Nephron progenitor cell (in vitro differentiated cells): ENCODE results near the gene MACROD2.

ENCODE experiments used
- DNase-seq: peaks from one replicate; pipeline ENCODE4 v3.0.0; 2021
- H3K27ac Mint-ChIP-seq: 2 replicates; pipeline ENCODE4 v1.8.0; 2021; ENCODE audit warnings: mild to moderate bottlenecking, moderate library complexity, mixed read lengths
- H3K27me3 Mint-ChIP-seq: 2 replicates; pipeline ENCODE4 v1.8.0; 2021; ENCODE audit warnings: mild to moderate bottlenecking, low read depth, mixed read lengths; ENCODE audit not compliant: poor library complexity
- H3K36me3 Mint-ChIP-seq: 2 replicates; pipeline ENCODE4 v1.8.0; 2021; ENCODE audit warnings: low read depth, mixed read lengths
- H3K4me1 Mint-ChIP-seq: 2 replicates; pipeline ENCODE4 v1.8.0; 2021; ENCODE audit warnings: mixed read lengths
- H3K4me3 Mint-ChIP-seq: 2 replicates; pipeline ENCODE4 v1.8.0; 2021; ENCODE audit warnings: mild to moderate bottlenecking, moderate library complexity, mixed read lengths
- H3K9me3 Mint-ChIP-seq: 2 replicates; pipeline ENCODE4 v1.8.0; 2021; ENCODE audit warnings: mild to moderate bottlenecking, moderate library complexity, mixed read lengths
- TF ChIP-seq, protein P1 (sequence below): fragments of 200-600 bp; sonication (generic); IDR thresholded peaks from 2 replicates; pipeline ENCODE4 v1.5.0; 2021; ENCODE audit warnings: antibody characterized with exemption

The MACROD2 gene

GRCh38 chr20:15498926-15499325 lies 1503.6 kb downstream of the MACROD2 start:
- Mint-ChIP-seq H3K4me1 (peaks cover 8% of the 10 kb centered on the region), H3K9me3 (no peaks in the 10 kb centered on the region), H3K4me3 (no peak overlapping the region), H3K27ac (no peak overlapping the region), H3K36me3 (no peaks in the 10 kb centered on the region), H3K27me3 (peaks cover 8% of the 10 kb centered on the region)
- DNase-seq, result no peak
- TF ChIP-seq, protein P1, sequence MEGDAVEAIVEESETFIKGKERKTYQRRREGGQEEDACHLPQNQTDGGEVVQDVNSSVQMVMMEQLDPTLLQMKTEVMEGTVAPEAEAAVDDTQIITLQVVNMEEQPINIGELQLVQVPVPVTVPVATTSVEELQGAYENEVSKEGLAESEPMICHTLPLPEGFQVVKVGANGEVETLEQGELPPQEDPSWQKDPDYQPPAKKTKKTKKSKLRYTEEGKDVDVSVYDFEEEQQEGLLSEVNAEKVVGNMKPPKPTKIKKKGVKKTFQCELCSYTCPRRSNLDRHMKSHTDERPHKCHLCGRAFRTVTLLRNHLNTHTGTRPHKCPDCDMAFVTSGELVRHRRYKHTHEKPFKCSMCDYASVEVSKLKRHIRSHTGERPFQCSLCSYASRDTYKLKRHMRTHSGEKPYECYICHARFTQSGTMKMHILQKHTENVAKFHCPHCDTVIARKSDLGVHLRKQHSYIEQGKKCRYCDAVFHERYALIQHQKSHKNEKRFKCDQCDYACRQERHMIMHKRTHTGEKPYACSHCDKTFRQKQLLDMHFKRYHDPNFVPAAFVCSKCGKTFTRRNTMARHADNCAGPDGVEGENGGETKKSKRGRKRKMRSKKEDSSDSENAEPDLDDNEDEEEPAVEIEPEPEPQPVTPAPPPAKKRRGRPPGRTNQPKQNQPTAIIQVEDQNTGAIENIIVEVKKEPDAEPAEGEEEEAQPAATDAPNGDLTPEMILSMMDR, result no peak

GRCh38 chr20:15506311-15506710 lies 1511.0 kb downstream of the MACROD2 start:
- TF ChIP-seq, protein P1, result no peak
- peaks cover 6% of the 10 kb centered on the region for H3K27me3 Mint-ChIP-seq
- H3K4me1 Mint-ChIP-seq, result peaks cover 13% of the 10 kb centered on the region
- DNase-seq, result no peak
- no peaks in the 10 kb centered on the region for H3K9me3 Mint-ChIP-seq
- no peaks in the 10 kb centered on the region for H3K36me3 Mint-ChIP-seq
- no peak overlapping the region for H3K27ac Mint-ChIP-seq
- H3K4me3 Mint-ChIP-seq, result no peak overlapping the region

- DNase-seq, result no peak
- Mint-ChIP-seq H3K27me3 (peaks cover 6% of the 10 kb centered on the region), H3K4me1 (peaks cover 22% of the 10 kb centered on the region), H3K27ac (no peak overlapping the region), H3K36me3 (no peaks in the 10 kb centered on the region), H3K9me3 (no peaks in the 10 kb centered on the region), H3K4me3 (no peak overlapping the region)
- TF ChIP-seq, protein P1, result no peak
These were observed 1511.8 kb downstream of the MACROD2 start for GRCh38 chr20:15507151-15507550.

DNA sequence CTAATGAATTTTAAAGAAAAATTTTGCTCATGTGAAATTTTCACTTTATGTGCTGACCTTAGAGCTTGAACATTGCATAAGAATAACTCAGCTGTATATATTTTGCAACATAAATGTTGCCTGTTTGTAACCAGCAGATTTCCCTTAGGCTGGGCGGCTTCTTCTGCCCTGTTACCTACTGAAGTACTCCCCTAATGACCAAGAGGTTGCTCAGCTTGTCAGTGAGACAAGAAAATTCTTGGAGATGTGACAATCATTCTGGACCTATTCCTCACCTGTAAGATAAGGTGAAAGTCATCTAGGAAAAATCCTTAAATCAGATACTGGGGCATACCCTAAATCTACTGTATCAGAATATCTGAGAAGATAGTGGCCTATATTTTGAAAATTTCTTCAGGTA lies 1516.2 kb downstream of the MACROD2 start:
- H3K9me3 Mint-ChIP-seq, result no peaks in the 10 kb centered on the region
- H3K36me3 Mint-ChIP-seq, result no peaks in the 10 kb centered on the region
- no peak for DNase-seq
- peaks cover 32% of the 10 kb centered on the region for H3K4me1 Mint-ChIP-seq
- no peaks in the 10 kb centered on the region for H3K27me3 Mint-ChIP-seq
- H3K4me3 Mint-ChIP-seq, result no peak overlapping the region
- H3K27ac Mint-ChIP-seq, result peak overlapping the region; percentile 32
- TF ChIP-seq, protein P1, result no peak

GRCh38 chr20:15512916-15513315 lies 1517.6 kb downstream of the MACROD2 start:
- peak overlapping the region; percentile 25 for H3K27ac Mint-ChIP-seq
- no peaks in the 10 kb centered on the region for H3K27me3 Mint-ChIP-seq
- H3K36me3 Mint-ChIP-seq, result no peaks in the 10 kb centered on the region
- TF ChIP-seq, protein P1, result no peak
- no peak overlapping the region for H3K4me3 Mint-ChIP-seq
- H3K4me1 Mint-ChIP-seq, result peaks cover 32% of the 10 kb centered on the region
- H3K9me3 Mint-ChIP-seq, result no peaks in the 10 kb centered on the region
- no peak for DNase-seq

DNA sequence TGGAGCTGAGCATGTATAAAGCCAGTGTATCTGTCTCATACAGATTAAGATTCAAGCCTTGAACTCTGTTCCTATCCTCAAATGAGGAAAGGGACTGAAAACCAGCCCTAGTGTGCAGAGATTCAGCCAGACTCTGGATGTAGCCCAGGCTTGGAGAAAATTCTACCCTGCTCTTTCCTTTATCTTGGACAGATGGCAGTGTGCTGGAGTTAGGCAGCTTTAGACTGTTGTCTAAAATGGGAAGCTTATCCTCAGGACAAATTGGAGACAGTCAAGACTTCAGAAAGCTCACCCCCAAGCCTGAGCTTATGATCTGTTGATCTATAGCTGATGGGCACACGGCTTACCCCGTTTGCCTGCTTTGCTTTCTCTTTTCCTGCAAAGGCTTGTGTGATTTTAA lies 1520.4 kb downstream of the MACROD2 start:
- TF ChIP-seq, protein P1, result no peak
- Mint-ChIP-seq H3K27me3 (no peaks in the 10 kb centered on the region), H3K27ac (no peak overlapping the region), H3K4me1 (peaks cover 25% of the 10 kb centered on the region), H3K4me3 (no peak overlapping the region), H3K9me3 (no peaks in the 10 kb centered on the region), H3K36me3 (no peaks in the 10 kb centered on the region)
- no peak for DNase-seq
